Stimulated activated CD8-positive, alpha-beta memory T cell treated with anti-CD3 and anti-CD28 coated beads, Interleukin-7, amount 100 ng/mL, for 4 hours (primary cell): ENCODE data around the gene TSPAN14.
"Not testable (repeated sequence)": the region's sequence is repeated elsewhere in the genome, so short reads cannot be mapped to it uniquely, and the experiment has no call there.

Experiments
- DNase-seq, 2 donors: peaks; one replicate each; pipeline ENCODE4 v3.0.0-alpha.2; 2020; ENCODE audit warnings: low read depth in 2 of 2

Gene TSPAN14

GRCh38 chr10:80468002-80468401 is 13.9 kb downstream of the TSPAN14 start:
- peak in 1 of 2 donors; percentile 64 for DNase-seq

- no peak for DNase-seq
These were observed 14.8 kb downstream of the TSPAN14 start for GRCh38 chr10:80468806-80469421.

GRCh38 chr10:80470266-80470665 is 16.2 kb downstream of the TSPAN14 start:
- no peak for DNase-seq

DNA sequence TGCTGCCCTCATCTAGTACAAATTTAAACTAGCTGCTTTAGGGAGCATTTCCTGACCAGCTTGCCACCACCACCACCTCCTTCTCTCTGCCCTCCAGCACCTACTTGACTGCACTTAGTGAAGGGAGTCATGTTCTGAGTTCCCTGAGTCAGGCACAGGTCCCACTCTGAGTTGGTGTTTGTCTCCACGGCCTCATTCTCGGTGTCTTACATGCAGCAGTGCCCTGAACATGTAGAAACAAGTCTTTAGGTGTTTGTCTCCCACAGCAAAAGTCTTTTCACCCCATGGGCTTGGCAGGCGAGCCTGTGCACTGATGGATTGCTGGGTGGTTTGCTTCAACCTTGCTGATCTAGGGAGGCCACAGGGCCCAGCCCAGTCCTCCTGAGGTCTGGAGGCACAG is 16.9 kb downstream of the TSPAN14 start:
- DNase-seq: no peak

DNA sequence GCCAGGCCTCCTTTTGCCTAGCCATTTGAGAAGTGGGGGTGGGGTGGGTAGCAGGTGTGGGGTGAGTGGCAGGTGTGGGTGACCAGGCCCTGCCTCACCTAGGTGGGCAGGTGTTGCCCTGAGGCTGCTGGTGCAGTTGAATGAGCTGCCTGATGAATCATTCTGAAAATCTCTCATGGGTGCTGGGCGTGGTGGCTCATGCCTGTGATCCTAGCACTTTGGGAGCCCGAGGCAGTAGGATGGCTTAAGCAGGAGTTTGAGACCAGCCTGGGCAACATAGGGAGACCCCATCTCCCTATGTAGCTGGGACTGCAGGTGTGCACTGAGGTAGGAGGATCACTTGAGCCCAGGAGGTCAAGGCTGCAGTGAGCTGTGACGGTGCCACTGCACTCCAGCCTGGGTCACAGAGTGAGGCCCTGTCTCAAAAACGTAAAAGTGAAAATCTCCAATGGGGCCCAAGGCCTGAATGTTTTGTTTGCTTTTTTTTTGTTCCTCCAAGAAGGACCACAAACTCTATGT is 17.7 kb downstream of the TSPAN14 start:
- no peak for DNase-seq

- DNase-seq: no peak
These were observed 18.4 kb downstream of the TSPAN14 start for GRCh38 chr10:80472234-80473095.

DNA sequence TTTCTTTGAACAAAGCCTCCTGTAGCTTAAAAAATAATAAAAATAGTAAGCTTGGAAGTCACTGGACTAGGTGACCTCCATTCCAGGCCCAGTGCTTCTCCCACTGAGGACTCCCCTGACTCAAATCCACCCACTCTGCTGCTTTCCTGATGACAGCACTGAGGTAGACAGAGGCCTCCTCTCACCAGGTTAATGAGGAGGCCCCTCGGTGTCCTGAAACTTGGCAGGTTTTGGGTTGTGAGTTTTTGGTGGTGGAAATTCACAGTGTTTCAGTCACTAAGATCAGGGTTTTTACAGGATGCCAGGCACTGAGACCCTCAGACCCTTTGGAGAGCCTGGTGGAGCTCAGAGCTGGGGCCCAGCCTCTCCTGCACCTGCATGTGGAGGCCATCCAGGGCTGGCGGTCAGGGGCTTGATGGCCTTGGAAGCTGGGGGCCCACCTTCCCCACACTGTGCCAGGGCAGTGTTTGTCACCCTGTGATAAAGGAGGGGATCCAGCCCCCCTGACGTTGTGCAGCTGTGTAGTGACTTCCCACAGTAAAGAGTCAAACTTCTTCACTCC is 19.1 kb downstream of the TSPAN14 start:
- no peak for DNase-seq

DNA sequence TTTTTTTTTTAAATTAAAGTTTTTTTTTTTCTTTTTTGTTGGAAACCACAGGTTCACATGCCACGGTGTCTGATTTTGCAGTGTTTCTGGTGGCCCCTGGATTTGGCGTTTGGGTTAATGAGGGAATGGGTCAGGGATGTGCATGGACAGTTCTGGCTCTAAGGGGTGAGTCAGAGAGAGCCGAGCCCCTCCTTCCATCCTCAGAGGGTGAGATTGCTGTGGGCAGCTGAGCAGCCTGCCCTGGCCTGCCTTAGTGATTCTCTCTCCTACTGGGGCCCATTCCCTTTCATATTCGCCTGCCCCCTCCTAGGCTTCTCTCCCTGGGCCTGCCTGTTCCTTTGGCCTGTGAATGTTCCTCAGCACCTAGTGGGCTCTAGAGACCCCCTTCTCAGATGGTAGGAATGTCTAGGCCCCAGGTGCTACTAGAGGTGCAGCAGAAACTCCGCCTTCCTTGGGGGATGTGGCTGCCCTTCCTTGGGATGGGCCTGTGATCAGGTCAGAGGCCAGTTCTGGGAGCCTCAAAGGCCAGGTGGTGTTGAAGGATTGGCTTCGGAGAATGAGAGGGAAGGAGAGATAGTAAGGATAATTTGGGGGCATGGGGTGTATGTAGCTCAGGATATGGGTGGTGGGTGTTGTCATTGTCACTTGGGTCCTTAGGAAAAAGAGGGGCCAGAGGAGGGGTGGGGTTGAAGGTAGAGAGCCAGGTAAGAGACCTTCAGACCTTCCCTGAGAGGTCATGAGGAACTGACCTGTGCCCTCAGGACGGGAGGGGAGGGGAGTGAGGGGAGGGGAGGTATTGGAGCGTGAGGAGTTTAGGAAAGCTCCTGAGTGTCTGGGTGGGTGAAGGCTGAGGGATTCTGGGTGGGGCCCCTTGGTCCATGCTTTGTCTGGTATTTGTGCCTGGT is 19.8 kb downstream of the TSPAN14 start:
- DNase-seq: no peak

- DNase-seq: no peak
These were observed 20.4 kb downstream of the TSPAN14 start for GRCh38 chr10:80474597-80474910.

GRCh38 chr10:80474941-80475340 is 20.8 kb downstream of the TSPAN14 start:
- no peak for DNase-seq

- DNase-seq: not testable (repeated sequence)
These were observed 21.5 kb downstream of the TSPAN14 start for GRCh38 chr10:80475641-80476040.

GRCh38 chr10:80476685-80477084 is 22.6 kb downstream of the TSPAN14 start:
- DNase-seq: no peak

GRCh38 chr10:80477813-80478212 is 23.7 kb downstream of the TSPAN14 start:
- DNase-seq: no peak

- DNase-seq: not testable (repeated sequence)
These were observed 26.3 kb downstream of the TSPAN14 start for GRCh38 chr10:80480373-80480772.

DNA sequence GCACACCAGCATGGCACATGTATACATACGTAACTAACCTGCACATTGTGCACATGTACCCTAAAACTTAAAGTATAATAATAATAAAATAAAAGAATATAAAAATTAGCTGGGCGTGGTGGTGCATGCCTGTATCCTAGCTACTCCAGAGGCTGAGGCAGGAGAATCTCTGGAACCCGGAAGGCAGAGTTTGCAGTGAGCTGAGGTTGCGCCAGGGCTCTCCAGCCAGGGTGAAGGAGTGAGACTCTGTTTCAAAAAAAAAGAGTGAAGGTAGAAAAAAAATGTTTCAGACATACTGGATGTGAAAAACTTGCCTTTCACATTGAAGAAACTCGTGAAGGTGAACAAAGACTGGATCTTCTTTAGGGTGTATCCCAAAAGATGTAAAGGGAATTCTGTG is 26.7 kb downstream of the TSPAN14 start:
- no peak for DNase-seq

DNA sequence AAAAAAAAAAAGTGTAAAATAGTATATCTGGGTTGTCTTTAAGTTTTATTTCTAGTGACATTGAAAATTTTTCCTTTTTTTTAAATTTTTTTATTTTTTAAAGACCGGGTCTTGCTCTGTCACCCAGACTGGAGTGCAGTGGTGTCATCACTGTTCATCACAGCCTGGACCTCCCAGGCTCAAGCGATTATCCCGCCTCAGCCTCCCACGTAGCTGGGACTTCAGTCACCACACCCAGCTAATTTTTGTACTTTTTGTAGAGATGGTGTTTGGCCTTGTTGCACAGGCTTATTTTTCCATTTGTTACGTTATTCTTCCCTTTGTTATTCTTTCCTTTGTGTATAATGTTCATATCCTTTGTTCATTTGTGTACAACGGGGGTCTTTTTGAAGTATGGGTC is 30.1 kb downstream of the TSPAN14 start:
- DNase-seq: no peak

- no peak for DNase-seq
These were observed 30.6 kb downstream of the TSPAN14 start for GRCh38 chr10:80484676-80485075.

DNA sequence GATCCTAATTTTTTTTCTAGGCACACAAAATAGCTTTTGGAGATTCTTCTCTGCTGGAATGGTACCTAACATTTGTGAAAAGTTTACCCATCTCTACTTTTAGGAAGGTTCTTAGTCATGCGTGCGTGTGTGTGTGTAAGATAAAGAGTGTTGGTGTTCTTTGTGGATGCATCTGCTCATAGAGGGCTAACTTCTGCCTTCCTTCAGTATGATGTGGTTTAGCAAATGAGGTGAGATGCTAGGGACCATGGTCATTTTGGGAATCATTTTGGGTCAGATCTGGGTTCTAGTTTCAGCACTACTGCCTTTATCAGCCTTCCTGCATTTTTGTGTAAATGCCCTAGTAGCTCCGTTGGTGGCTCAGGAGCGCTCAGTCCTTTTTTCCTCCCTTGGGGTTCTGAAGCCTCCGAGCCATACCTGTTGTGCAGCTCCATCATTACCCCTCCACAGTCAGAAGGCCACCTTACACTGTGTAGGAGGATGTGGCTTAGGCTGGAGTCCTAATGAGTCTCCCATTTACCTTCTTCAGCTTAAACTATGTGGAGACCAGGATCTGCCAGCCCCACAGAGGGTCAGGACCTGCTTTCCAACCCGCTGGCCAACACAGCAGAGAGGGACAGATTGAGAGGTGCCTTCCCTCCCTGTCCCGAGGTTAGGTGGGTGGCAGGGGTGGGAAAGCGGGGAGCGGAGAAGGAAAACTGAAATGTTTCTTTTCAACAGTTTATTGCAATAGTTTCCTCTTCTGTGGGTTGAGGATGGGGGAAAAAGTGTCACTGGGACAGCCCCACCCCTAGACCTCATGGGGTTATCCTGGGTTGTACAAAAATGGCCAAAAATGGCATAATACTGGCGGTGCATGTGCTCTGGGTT is 31.2 kb downstream of the TSPAN14 start:
- DNase-seq: no peak

DNA sequence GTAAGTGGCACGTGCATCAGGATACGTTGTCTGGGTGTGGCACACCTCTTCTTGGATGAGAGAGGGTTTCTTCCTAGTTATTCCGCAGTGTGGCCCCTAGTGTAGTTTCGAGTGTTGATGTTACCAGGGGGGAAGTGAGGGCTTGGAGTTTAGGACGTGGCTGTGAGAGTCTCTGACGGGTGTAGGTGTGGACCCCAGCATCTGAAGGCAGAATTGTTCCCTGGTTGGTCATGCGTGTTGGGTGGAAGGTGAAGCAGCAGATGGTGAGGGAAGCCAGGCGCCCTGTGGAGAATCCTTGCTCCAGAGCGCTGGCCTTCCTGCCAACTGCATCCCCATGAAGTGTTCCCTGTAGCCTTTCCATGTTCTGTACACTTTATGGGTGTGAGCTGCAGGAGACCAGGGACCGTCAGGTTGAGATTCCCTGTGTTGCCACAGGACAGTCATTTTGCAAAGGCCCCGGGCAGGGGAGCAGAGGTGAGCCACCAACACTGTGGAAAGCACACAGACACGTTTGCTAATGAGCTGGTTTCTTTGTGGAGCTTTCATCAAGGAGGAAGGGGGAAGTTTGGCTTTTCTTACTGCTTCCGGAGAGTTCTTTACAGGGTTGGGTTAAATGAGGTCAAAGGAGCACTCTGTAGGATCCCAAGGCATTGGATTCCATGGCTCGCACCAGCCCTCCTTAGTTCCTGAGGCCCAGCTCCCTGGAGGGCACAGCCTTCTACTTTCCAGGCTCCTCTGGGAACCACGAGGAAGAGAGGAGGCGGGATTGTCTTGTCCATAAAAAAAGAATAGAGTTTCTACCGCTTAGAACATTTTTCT is 32.0 kb downstream of the TSPAN14 start:
- DNase-seq: no peak
